HEK293 (cell line): ENCODE measurements around the gene TSHZ2.

ENCODE experiments used
- GLI4 ChIP-seq: fragments of 450-650 bp; formaldehyde crosslinking; IDR thresholded peaks from 2 replicates; pipeline ENCODE4 v1.5.1; 2016; ENCODE audit warnings: missing biosample characterization, missing genetic modification characterization
- MYNN ChIP-seq: fragments of 450-650 bp; formaldehyde crosslinking; IDR thresholded peaks from 2 replicates; pipeline ENCODE4 v1.5.1; 2016; ENCODE audit warnings: missing biosample characterization, missing genetic modification characterization, borderline replicate concordance
- TCF7L2 ChIP-seq: IDR thresholded peaks from 2 replicates; pipeline ENCODE4 v1.6.1; 2011; ENCODE audit warnings: low read depth, mild to moderate bottlenecking, inconsistent platforms, low read length, moderate library complexity, borderline replicate concordance
- ZBTB26 ChIP-seq: fragments of 450-650 bp; formaldehyde crosslinking; optimal IDR thresholded peaks from 2 replicates; pipeline ENCODE3; 2016; ENCODE audit warnings: missing biosample characterization, mild to moderate bottlenecking, missing genetic modification characterization
- ZNF645 ChIP-seq: fragments of 450-650 bp; formaldehyde crosslinking; IDR thresholded peaks from 2 replicates; pipeline ENCODE4; 2016; ENCODE audit warnings: missing biosample characterization, missing genetic modification characterization
- TF ChIP-seq, protein P1 (sequence below): fragments of 450-650 bp; formaldehyde crosslinking; IDR thresholded peaks from 2 replicates; pipeline ENCODE4 v1.5.1; 2016; ENCODE audit warnings: missing biosample characterization, missing genetic modification characterization

DNA sequence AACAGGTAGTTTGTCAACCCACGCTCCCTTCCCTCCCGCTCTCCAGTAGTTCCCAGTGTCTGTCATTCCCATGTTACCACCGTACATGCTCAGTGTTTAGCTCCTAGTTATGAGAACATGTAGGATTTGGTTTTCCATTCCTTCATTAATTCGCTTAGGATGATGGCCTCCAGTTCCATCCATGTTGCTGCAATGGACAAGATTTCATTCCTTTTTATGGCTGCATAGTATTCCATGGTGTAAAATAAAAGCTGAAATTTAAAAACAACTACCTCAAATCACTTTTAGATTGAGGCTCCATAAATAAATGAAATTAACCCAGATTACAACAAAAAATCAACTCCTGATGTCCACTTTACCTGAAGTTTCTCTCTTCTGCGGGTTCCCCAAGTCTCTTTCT is 430.9 kb downstream of the TSHZ2 start:
- no peak for TF ChIP-seq TCF7L2
- TF ChIP-seq, protein P1, sequence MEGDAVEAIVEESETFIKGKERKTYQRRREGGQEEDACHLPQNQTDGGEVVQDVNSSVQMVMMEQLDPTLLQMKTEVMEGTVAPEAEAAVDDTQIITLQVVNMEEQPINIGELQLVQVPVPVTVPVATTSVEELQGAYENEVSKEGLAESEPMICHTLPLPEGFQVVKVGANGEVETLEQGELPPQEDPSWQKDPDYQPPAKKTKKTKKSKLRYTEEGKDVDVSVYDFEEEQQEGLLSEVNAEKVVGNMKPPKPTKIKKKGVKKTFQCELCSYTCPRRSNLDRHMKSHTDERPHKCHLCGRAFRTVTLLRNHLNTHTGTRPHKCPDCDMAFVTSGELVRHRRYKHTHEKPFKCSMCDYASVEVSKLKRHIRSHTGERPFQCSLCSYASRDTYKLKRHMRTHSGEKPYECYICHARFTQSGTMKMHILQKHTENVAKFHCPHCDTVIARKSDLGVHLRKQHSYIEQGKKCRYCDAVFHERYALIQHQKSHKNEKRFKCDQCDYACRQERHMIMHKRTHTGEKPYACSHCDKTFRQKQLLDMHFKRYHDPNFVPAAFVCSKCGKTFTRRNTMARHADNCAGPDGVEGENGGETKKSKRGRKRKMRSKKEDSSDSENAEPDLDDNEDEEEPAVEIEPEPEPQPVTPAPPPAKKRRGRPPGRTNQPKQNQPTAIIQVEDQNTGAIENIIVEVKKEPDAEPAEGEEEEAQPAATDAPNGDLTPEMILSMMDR (tag by site-specific recombination), result no peak
- TF ChIP-seq MYNN (tag by site-specific recombination), result no peak
- no peak for TF ChIP-seq GLI4
- no peak for TF ChIP-seq ZNF645 (tag by site-specific recombination)
- TF ChIP-seq ZBTB26, result no peak
